HG03575 (cell line): ENCODE results near the gene WDR75.

Source experiments
- ATAC-seq: cut with Tn5 transposase; IDR thresholded peaks from one replicate; pipeline ENCODE4 v1.9.1; 2021; ENCODE audit not compliant: unreplicated experiment, insufficient number of reproducible peaks, low FRiP score; ENCODE audit errors: extremely low read depth

The WDR75 gene

GRCh38 chr2:189519631-189520387 lies 78.5 kb downstream of the WDR75 start:
- no peak for ATAC-seq

GRCh38 chr2:189521699-189522434 lies 80.6 kb downstream of the WDR75 start:
- ATAC-seq: no peak

- ATAC-seq: no peak
Observed at GRCh38 chr2:189522435-189523151, 81.3 kb downstream of the WDR75 start.

GRCh38 chr2:189524746-189525145 lies 83.5 kb downstream of the WDR75 start:
- ATAC-seq: no peak
